ENCODE measurements around the gene C10orf53. TPM values are rescaled to one million over a fixed set of nuclear protein-coding genes. Genes with fewer than 3 reads are reported as not detected.

C10orf53 gene
- polyA plus RNA-seq, 1 of the 3 experiments (the other 2 are of a cell fraction) = not detected

DNA sequence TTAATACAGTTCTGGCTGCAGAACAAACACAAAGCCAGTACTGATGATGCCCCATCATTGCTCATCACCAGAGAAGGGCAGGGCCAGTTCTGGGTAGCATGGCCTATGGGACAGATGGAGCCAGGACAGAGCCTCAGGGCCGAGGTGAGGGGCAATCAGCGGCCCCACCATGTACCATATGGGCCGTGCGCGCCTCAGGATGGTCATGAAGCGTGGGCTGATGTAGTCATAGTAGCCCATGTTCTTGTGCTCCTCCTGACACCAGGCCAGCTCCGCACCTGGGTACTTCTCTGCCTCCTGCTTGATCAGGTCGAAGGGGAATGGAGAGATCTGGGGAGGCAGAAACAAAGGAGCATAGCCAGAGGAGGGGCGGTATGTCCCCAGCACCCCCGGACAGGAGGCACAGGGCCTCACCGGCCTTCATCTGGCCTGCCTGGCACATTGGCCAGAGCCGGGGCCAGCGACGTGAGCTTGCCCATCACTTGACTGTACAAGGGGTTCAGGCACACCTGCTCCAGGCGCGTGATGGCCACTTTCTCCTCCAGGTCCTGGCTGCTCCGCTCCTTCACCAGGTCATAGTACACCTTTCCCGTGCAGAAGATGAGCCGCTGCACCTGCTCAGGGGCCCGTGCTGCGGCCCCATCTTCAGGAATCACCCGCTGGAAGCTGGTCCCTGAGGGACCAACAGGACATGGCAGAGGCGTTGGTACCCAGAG lies 56.6 kb downstream of the C10orf53 start:
- POLR2A ChIA-PET = no interaction called here
- Histone ChIP-seq H3K36me3 (replicated peaks in 1 of 2; ENCODE audit: control insufficient read depth in 1 of 2, insufficient read depth in 2 of 2, low read length in 1 of 2) (peaks cover 0 to 23% of the 10 kb centered on the region in 2 experiments), H3F3A (replicated peaks; ENCODE audit: insufficient read depth) (no peaks in the 10 kb centered on the region), H2AFZ (ENCODE audit: low read depth) (no peak overlapping the region), H3K9me2 (no peaks in the 10 kb centered on the region), H3K79me2 (ENCODE audit: insufficient read depth) (no peaks in the 10 kb centered on the region), H3K4me2 (no peak overlapping the region), H3K9me3 (no peaks in the 10 kb centered on the region), H3K27ac (ENCODE audit: low read depth in 2 of 2, low read length in 1 of 2) (no peak overlapping the region), H3K9ac (no peak overlapping the region), H3K4me1 (ENCODE audit: control insufficient read depth in 1 of 2, insufficient read depth in 2 of 2, low read depth in 1 of 2, low read length in 1 of 2) (no peaks in the 10 kb centered on the region), H3K4me3 (ENCODE audit: low read depth in 2 of 2, low read length in 1 of 2) (no peak overlapping the region), H3K27me3 (ENCODE audit: insufficient read depth) (no peaks in the 10 kb centered on the region), H4K20me1 (ENCODE audit: insufficient read depth) (no peaks in the 10 kb centered on the region)
- DNase-seq = no peak
- no peak for TF ChIP-seq RXRA (IDR thresholded peaks at IDR 0.05; ENCODE audit: borderline replicate concordance, low read depth)
- TF ChIP-seq FOXM1 (IDR thresholded peaks at IDR 0.05; ENCODE audit: low read depth) = no peak
- no peak for TF ChIP-seq TCF12 (IDR thresholded peaks at IDR 0.05)
- TF ChIP-seq NRF1 (IDR thresholded peaks at IDR 0.05; ENCODE audit: low read depth, low read length) = no peak
- no peak for TF ChIP-seq RCOR1 (IDR thresholded peaks at IDR 0.05; ENCODE audit: low read length)
- TF ChIP-seq MEF2A (IDR thresholded peaks at IDR 0.05; ENCODE audit: borderline replicate concordance, low read depth) = no peak
- CTCF ChIA-PET = interaction anchor here (1.0 kb wide), 1 partner anchor 127 kb away, joined by 3 read pairs; no protein-coding TSS in a partner anchor
- 89% methylated on average over 21 of the region's 23 CpGs for WGBS (ENCODE audit: low lambda C conversion rate)

DNA sequence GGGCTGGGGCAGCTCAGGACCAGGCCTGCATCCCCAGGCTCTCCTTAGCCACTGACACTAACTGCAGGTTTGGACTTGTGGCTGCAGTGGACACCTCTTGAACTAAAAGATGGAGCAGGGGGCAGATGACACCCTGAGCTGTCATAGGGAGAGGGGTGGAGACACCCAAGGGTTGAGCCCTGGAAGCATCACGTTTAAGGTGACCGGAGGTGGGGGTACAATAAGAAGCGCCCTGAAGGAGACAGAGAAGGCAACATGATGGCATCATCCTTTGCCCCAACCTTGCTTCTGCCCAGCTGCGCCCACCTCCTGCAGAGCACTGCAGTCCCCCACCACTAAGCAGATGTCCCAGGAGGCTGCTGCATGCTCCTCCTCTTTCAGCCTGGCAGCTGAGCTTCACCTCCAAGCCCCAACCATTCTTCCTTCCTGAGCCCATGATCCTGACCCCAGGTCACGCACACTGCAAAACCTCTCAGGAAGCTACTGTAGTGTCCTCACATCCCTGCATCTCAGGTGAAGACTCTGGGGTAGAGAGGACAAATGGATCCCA lies 57.2 kb downstream of the C10orf53 start:
- Histone ChIP-seq H3K9me2 (no peaks in the 10 kb centered on the region), H3K27ac (ENCODE audit: low read depth in 2 of 2, low read length in 1 of 2) (no peak overlapping the region), H3F3A (replicated peaks; ENCODE audit: insufficient read depth) (no peaks in the 10 kb centered on the region), H3K4me2 (no peak overlapping the region), H3K79me2 (ENCODE audit: insufficient read depth) (no peaks in the 10 kb centered on the region), H3K36me3 (replicated peaks in 1 of 2; ENCODE audit: control insufficient read depth in 1 of 2, insufficient read depth in 2 of 2, low read length in 1 of 2) (peaks cover 0 to 23% of the 10 kb centered on the region in 2 experiments), H4K20me1 (ENCODE audit: insufficient read depth) (no peaks in the 10 kb centered on the region), H3K4me3 (ENCODE audit: low read depth in 2 of 2, low read length in 1 of 2) (no peak overlapping the region), H3K4me1 (ENCODE audit: control insufficient read depth in 1 of 2, insufficient read depth in 2 of 2, low read depth in 1 of 2, low read length in 1 of 2) (no peaks in the 10 kb centered on the region), H3K27me3 (ENCODE audit: insufficient read depth) (no peaks in the 10 kb centered on the region), H2AFZ (ENCODE audit: low read depth) (no peak overlapping the region), H3K9ac (no peak overlapping the region), H3K9me3 (no peaks in the 10 kb centered on the region)
- peak; percentile 14 for DNase-seq
- WGBS (ENCODE audit: low lambda C conversion rate) = 83% methylated on average over 4 of the region's 5 CpGs
- CTCF ChIA-PET = interaction anchor here (1.0 kb wide), 1 partner anchor 127 kb away, joined by 3 read pairs; no protein-coding TSS in a partner anchor
- POLR2A ChIA-PET = no interaction called here
- TF ChIP-seq TAF1 (IDR thresholded peaks at IDR 0.05; ENCODE audit: borderline replicate concordance, low read depth, low read length) (no peak), FOXJ3 (CRISPR knock-in tag; IDR thresholded peaks at IDR 0.05) (no peak), FOSL2 (IDR thresholded peaks at IDR 0.05; ENCODE audit: borderline replicate concordance, low read depth) (no peak), TCF12 (IDR thresholded peaks at IDR 0.05) (no peak), EZH2phosphoT487 (IDR thresholded peaks at IDR 0.05; ENCODE audit: borderline replicate concordance, low read depth) (no peak), RCOR1 (IDR thresholded peaks at IDR 0.05; ENCODE audit: low read length) (no peak), NRF1 (IDR thresholded peaks at IDR 0.05; ENCODE audit: low read depth, low read length) (no peak), RAD21 (IDR thresholded peaks at IDR 0.05; ENCODE audit: low read length) (no peak), GABPA (IDR thresholded peaks at IDR 0.05; ENCODE audit: low read depth) (no peak), TEAD4 (IDR thresholded peaks at IDR 0.05; ENCODE audit: borderline replicate concordance, insufficient read depth) (no peak)
- TF ChIP-seq, protein P1, sequence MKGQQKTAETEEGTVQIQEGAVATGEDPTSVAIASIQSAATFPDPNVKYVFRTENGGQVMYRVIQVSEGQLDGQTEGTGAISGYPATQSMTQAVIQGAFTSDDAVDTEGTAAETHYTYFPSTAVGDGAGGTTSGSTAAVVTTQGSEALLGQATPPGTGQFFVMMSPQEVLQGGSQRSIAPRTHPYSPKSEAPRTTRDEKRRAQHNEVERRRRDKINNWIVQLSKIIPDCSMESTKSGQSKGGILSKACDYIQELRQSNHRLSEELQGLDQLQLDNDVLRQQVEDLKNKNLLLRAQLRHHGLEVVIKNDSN (IDR thresholded peaks at IDR 0.05; ENCODE audit: borderline replicate concordance, low read depth) = no peak
- TF ChIP-seq, protein P2, sequence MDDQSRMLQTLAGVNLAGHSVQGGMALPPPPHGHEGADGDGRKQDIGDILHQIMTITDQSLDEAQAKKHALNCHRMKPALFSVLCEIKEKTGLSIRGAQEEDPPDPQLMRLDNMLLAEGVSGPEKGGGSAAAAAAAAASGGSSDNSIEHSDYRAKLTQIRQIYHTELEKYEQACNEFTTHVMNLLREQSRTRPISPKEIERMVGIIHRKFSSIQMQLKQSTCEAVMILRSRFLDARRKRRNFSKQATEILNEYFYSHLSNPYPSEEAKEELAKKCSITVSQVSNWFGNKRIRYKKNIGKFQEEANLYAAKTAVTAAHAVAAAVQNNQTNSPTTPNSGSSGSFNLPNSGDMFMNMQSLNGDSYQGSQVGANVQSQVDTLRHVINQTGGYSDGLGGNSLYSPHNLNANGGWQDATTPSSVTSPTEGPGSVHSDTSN (IDR thresholded peaks at IDR 0.05) = no peak
- TF ChIP-seq, protein P3, sequence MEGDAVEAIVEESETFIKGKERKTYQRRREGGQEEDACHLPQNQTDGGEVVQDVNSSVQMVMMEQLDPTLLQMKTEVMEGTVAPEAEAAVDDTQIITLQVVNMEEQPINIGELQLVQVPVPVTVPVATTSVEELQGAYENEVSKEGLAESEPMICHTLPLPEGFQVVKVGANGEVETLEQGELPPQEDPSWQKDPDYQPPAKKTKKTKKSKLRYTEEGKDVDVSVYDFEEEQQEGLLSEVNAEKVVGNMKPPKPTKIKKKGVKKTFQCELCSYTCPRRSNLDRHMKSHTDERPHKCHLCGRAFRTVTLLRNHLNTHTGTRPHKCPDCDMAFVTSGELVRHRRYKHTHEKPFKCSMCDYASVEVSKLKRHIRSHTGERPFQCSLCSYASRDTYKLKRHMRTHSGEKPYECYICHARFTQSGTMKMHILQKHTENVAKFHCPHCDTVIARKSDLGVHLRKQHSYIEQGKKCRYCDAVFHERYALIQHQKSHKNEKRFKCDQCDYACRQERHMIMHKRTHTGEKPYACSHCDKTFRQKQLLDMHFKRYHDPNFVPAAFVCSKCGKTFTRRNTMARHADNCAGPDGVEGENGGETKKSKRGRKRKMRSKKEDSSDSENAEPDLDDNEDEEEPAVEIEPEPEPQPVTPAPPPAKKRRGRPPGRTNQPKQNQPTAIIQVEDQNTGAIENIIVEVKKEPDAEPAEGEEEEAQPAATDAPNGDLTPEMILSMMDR (IDR thresholded peaks at IDR 0.05) = no peak
- TF ChIP-seq, protein P4, sequence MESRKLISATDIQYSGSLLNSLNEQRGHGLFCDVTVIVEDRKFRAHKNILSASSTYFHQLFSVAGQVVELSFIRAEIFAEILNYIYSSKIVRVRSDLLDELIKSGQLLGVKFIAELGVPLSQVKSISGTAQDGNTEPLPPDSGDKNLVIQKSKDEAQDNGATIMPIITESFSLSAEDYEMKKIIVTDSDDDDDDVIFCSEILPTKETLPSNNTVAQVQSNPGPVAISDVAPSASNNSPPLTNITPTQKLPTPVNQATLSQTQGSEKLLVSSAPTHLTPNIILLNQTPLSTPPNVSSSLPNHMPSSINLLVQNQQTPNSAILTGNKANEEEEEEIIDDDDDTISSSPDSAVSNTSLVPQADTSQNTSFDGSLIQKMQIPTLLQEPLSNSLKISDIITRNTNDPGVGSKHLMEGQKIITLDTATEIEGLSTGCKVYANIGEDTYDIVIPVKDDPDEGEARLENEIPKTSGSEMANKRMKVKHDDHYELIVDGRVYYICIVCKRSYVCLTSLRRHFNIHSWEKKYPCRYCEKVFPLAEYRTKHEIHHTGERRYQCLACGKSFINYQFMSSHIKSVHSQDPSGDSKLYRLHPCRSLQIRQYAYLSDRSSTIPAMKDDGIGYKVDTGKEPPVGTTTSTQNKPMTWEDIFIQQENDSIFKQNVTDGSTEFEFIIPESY (IDR thresholded peaks at IDR 0.05; ENCODE audit: borderline replicate concordance, low read depth) = no peak
- TF ChIP-seq, protein P5, sequence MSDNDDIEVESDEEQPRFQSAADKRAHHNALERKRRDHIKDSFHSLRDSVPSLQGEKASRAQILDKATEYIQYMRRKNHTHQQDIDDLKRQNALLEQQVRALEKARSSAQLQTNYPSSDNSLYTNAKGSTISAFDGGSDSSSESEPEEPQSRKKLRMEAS (IDR thresholded peaks at IDR 0.05; ENCODE audit: low read depth) = no peak
- TF ChIP-seq, protein P6, sequence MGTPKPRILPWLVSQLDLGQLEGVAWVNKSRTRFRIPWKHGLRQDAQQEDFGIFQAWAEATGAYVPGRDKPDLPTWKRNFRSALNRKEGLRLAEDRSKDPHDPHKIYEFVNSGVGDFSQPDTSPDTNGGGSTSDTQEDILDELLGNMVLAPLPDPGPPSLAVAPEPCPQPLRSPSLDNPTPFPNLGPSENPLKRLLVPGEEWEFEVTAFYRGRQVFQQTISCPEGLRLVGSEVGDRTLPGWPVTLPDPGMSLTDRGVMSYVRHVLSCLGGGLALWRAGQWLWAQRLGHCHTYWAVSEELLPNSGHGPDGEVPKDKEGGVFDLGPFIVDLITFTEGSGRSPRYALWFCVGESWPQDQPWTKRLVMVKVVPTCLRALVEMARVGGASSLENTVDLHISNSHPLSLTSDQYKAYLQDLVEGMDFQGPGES (IDR thresholded peaks at IDR 0.05; ENCODE audit: low read depth, low read length) = no peak
